PC-9 (cell line): ENCODE results near the gene CCL7. TPM values are rescaled to one million over a fixed set of nuclear protein-coding genes. Genes with fewer than 3 reads are reported as not detected.

ENCODE experiments used
- BruUV-seq: library from RNA; stranded (reverse); fragments of 400-500 nt; replicated peaks from 2 replicates; lab custom pipeline; 2021; lab: Mats Ljungman, UMichigan
- CTCF ChIA-PET: fragments of 300-600 bp; sonication (Branson Sonifier 250); formaldehyde crosslinking; loops from one replicate; lab custom pipeline; 2022; ENCODE audit warnings: antibody characterized with exemption; lab: Charles Lee
- POLR2A ChIA-PET: fragments of 300-600 bp; sonication (Branson Sonifier 250); formaldehyde crosslinking; loops from one replicate; lab custom pipeline; 2022; ENCODE audit warnings: antibody characterized with exemption; ENCODE audit not compliant: unreplicated experiment; lab: Charles Lee
- DNase-seq, 2 experiments: peaks; one replicate each; pipeline versions ENCODE4 v3.0.0 to v3.0.0-alpha.2; 2015 to 2022; ENCODE audit warnings: mixed read lengths in 1 of 2
- H2AFZ ChIP-seq: fragments of 200-600 bp; sonication (generic); 2 replicates; pipeline ENCODE4 v1.8.1; 2017; ENCODE audit warnings: antibody characterized with exemption
- H3F3A ChIP-seq: fragments of 200-600 bp; sonication (generic); 2 replicates; pipeline ENCODE4 v1.8.1; 2017; ENCODE audit warnings: antibody characterized with exemption, mild to moderate bottlenecking, low read depth; ENCODE audit not compliant: insufficient read depth
- H3K27ac ChIP-seq: fragments of 200-600 bp; sonication (generic); 2 replicates; pipeline ENCODE4 v1.6.1; 2016; ENCODE audit warnings: mixed run types
- H3K27me3 ChIP-seq: fragments of 200-600 bp; sonication (generic); 2 replicates; pipeline ENCODE4 v1.6.1; 2016; ENCODE audit warnings: low read depth, mixed run types; ENCODE audit not compliant: insufficient read depth
- H3K36me3 ChIP-seq: fragments of 200-600 bp; sonication (generic); 2 replicates; pipeline ENCODE4 v1.6.1; 2016; ENCODE audit warnings: low read depth, mixed run types
- H3K4me1 ChIP-seq: fragments of 200-600 bp; sonication (generic); replicated peaks from 2 replicates; pipeline ENCODE4 v1.6.1; 2016; ENCODE audit warnings: mixed run types; ENCODE audit not compliant: insufficient read depth
- H3K4me2 ChIP-seq: fragments of 200-600 bp; sonication (generic); 2 replicates; pipeline ENCODE4 v1.6.1; 2017; ENCODE audit warnings: mixed run types
- H3K4me3 ChIP-seq: fragments of 200-600 bp; sonication (generic); 2 replicates; pipeline ENCODE4 v1.6.1; 2016; ENCODE audit warnings: mixed run types
- H3K79me2 ChIP-seq: fragments of 200-600 bp; sonication (generic); 2 replicates; pipeline ENCODE4 v1.6.1; 2017; ENCODE audit warnings: low read depth, mixed run types
- H3K9me2 ChIP-seq: fragments of 200-600 bp; sonication (generic); 2 replicates; pipeline ENCODE4 v1.8.1; 2017; ENCODE audit warnings: mild to moderate bottlenecking; ENCODE audit not compliant: insufficient read depth
- H3K9me3 ChIP-seq: fragments of 200-600 bp; sonication (generic); 2 replicates; pipeline ENCODE4 v1.8.1; 2016; ENCODE audit warnings: low read depth; ENCODE audit not compliant: insufficient read depth
- H4K20me1 ChIP-seq: fragments of 200-600 bp; sonication (generic); 2 replicates; pipeline ENCODE4 v1.8.1; 2017; ENCODE audit not compliant: insufficient read depth
- EZH2 ChIP-seq: fragments of 200-600 bp; sonication (generic); IDR thresholded peaks from 2 replicates; pipeline ENCODE4 v1.8.0; 2017; ENCODE audit warnings: antibody characterized with exemption, low read depth
- intact Hi-C: fragments of 100-400 bp; cut with micrococcal nuclease; formaldehyde crosslinking; loops from one replicate; pipeline ENCODE4 v1.10.0; 2022; ENCODE audit not compliant: unreplicated experiment
- total RNA-seq: library from RNA; stranded (reverse); gene quantifications from 2 replicates; pipeline ENCODE4 v1.2.3, GENCODE V29; 2021
- TF ChIP-seq, protein P1 (sequence below): fragments of 200-600 bp; sonication (generic); conservative IDR thresholded peaks from 2 replicates; pipeline ENCODE4 v1.6.1; 2017; ENCODE audit warnings: mixed run types, antibody characterized with exemption, mild to moderate bottlenecking, moderate library complexity

CCL7 gene
- total RNA-seq, 1 experiment from 2014 or later, result not detected

DNA sequence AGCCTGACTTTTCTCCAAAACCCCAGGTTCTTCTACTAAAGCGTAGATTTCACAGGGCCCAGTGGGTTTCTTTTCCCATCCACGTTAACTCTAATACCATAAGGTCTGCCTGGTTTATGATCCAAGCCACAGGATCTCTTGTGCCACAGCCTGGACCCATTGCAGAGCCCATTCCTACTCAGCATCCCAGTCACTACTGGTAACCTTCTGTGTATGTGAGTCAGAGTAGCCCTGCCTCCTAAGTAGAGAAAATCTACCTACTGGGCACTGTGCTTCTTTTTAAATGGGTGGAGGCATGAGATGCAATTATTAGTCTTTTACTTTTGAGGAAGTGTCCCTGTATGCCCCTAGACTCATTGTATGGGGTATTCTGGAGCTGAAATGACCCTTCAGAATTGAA lies 29.0 kb downstream of the CCL7 start:
- no peaks in the 10 kb centered on the region for H3F3A ChIP-seq
- H2AFZ ChIP-seq, result no peak overlapping the region
- no peak overlapping the region for H3K4me2 ChIP-seq
- H3K27me3 ChIP-seq, result peaks cover 25% of the 10 kb centered on the region
- intact Hi-C loops, result no loop called here
- no peaks in the 10 kb centered on the region for H3K9me3 ChIP-seq
- no peaks in the 10 kb centered on the region for H4K20me1 ChIP-seq
- no peak overlapping the region for H3K4me3 ChIP-seq
- ChIA-PET POLR2A (no interaction called here), CTCF (no interaction called here)
- H3K36me3 ChIP-seq, result no peaks in the 10 kb centered on the region
- H3K9me2 ChIP-seq, result no peaks in the 10 kb centered on the region
- no peaks in the 10 kb centered on the region for H3K79me2 ChIP-seq
- DNase-seq, result no peak
- TF ChIP-seq, protein P1, sequence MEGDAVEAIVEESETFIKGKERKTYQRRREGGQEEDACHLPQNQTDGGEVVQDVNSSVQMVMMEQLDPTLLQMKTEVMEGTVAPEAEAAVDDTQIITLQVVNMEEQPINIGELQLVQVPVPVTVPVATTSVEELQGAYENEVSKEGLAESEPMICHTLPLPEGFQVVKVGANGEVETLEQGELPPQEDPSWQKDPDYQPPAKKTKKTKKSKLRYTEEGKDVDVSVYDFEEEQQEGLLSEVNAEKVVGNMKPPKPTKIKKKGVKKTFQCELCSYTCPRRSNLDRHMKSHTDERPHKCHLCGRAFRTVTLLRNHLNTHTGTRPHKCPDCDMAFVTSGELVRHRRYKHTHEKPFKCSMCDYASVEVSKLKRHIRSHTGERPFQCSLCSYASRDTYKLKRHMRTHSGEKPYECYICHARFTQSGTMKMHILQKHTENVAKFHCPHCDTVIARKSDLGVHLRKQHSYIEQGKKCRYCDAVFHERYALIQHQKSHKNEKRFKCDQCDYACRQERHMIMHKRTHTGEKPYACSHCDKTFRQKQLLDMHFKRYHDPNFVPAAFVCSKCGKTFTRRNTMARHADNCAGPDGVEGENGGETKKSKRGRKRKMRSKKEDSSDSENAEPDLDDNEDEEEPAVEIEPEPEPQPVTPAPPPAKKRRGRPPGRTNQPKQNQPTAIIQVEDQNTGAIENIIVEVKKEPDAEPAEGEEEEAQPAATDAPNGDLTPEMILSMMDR, result no peak
- no peak for TF ChIP-seq EZH2
- no peak overlapping the region for H3K27ac ChIP-seq
- no TSS peak for BruUV-seq
- no peaks in the 10 kb centered on the region for H3K4me1 ChIP-seq

- intact Hi-C loops, result no loop called here
- DNase-seq, result no peak
These were observed 30.0 kb downstream of the CCL7 start for GRCh38 chr17:34299956-34300577.

DNA sequence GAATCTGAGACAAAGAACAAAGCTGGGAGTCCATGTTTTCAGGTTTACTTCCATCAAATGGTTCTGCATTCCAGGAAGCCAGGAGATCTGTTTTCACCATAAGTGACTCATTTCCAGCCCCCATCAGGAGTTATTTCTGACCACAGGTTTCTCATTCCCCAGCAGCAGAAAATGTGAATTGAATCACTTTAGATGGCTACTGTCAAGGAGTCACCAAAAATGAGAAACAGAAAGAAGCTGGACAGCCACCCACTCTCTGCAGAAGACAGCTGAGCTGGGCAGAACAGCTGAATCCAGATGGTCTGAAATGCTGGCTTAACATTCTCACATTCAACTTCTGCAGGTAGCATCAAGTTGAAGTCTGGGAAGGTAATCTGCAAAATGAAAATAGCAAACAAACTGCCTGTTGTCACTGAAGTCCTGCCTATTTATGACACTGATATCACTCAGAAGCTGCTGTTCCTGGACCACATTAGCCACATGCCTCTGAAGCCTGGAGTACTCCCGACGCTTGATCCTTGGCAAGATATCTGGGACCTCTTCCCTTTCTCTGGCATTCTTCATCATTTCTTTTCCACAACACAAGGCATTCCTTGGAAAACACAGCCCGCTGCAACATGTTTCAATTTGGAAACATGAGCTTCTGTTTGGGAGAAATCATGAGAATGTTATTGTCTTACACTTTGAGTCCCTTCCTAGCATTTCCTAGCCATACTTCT lies 30.8 kb downstream of the CCL7 start:
- H3K4me2 ChIP-seq, result no peak overlapping the region
- no peaks in the 10 kb centered on the region for H3F3A ChIP-seq
- no peak overlapping the region for H3K27ac ChIP-seq
- H3K9me3 ChIP-seq, result no peaks in the 10 kb centered on the region
- no peak for DNase-seq
- no peaks in the 10 kb centered on the region for H3K4me1 ChIP-seq
- no peaks in the 10 kb centered on the region for H4K20me1 ChIP-seq
- intact Hi-C loops, result no loop called here
- H3K79me2 ChIP-seq, result no peaks in the 10 kb centered on the region
- peaks cover 29% of the 10 kb centered on the region for H3K27me3 ChIP-seq
- no peak for TF ChIP-seq EZH2
- TF ChIP-seq, protein P1, result no peak
- H3K9me2 ChIP-seq, result no peaks in the 10 kb centered on the region
- H2AFZ ChIP-seq, result no peak overlapping the region
- ChIA-PET POLR2A (no interaction called here), CTCF (no interaction called here)
- no peak overlapping the region for H3K4me3 ChIP-seq
- H3K36me3 ChIP-seq, result no peaks in the 10 kb centered on the region
- no TSS peak for BruUV-seq

More at GRCh38 chr17:34299956-34300577, 30.0 kb downstream of the CCL7 start:
- no TSS peak for BruUV-seq
- no peaks in the 10 kb centered on the region for H3K9me2 ChIP-seq
- H3K4me2 ChIP-seq, result no peak overlapping the region
- ChIA-PET CTCF (no interaction called here), POLR2A (no interaction called here)
- no peak overlapping the region for H3K27ac ChIP-seq
- no peak for TF ChIP-seq EZH2
- TF ChIP-seq, protein P1, result no peak
- H2AFZ ChIP-seq, result no peak overlapping the region
- peaks cover 29% of the 10 kb centered on the region for H3K27me3 ChIP-seq
- no peaks in the 10 kb centered on the region for H3K9me3 ChIP-seq
- H3K4me1 ChIP-seq, result no peaks in the 10 kb centered on the region
- no peaks in the 10 kb centered on the region for H3K79me2 ChIP-seq
- H3K4me3 ChIP-seq, result no peak overlapping the region
- H3F3A ChIP-seq, result no peaks in the 10 kb centered on the region
- no peaks in the 10 kb centered on the region for H3K36me3 ChIP-seq
- H4K20me1 ChIP-seq, result no peaks in the 10 kb centered on the region
